Germinal center (tissue), 1 donor: ENCODE results near the gene FIZ1.

Source experiments
- DNase-seq: peaks from one replicate; pipeline ENCODE4 v3.0.0; 2012; ENCODE audit warnings: mixed read lengths, low spot score

The FIZ1 gene

DNA sequence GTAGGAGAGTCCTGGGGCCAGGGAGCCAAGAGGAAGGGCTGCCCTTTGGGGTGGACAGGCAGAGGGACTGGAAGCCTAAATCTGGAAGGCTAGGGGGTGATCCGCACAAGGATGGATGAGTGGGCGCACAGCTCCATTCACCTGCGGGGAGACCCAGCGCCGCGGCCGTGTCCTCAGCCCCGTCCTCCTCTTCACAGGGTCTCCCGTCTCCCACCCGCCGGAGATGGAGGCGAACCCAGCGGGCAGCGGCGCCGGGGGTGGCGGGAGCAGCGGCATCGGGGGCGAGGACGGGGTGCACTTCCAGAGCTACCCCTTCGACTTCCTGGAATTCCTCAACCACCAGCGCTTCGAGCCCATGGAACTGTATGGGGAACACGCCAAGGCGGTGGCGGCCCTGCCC is 14.1 kb upstream of the FIZ1 start:
- no peak for DNase-seq

- DNase-seq: no peak
Measured at GRCh38 chr19:55611983-55612645, 12.8 kb upstream of the FIZ1 start.

GRCh38 chr19:55611300-55611982 is 12.1 kb upstream of the FIZ1 start:
- DNase-seq: no peak

DNA sequence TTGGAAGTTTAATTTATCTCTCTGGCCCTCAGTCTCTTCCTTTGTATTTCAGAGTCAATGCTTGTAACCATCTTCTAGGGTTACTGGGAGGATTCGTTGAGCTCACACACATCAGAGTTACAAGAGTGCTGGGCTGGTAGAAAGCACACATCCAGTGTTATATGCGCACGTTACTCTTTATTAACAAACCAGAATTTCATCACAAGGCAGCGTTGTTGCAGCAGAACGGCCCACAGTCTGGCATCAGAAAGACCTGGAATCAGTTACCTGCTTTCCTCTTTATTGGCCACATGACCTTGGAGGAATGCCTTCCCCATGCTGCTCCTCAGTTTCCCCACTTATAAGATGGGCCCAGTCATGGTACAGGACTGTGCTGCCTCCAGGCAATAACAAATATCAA is 10.0 kb upstream of the FIZ1 start:
- DNase-seq: no peak

DNA sequence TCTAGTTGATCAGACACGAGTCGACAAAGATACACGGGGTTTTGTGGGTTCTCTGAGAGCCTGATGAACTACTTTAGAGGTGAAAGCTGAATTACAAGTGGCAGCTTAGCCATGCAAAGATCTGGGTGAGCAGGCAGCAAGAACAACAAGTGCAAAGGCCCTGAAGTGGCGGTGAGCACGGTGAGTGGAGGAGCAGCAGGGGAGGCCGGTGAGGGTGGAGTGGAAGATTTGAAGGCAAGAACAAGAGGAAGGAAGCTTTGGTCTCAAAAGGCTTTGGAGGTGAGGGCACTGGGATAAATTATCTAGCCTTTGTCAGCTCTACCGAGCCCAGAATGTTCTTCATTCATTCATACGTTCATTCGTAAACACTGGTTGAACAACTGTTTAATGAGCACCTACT is 7.5 kb upstream of the FIZ1 start:
- no peak for DNase-seq

DNA sequence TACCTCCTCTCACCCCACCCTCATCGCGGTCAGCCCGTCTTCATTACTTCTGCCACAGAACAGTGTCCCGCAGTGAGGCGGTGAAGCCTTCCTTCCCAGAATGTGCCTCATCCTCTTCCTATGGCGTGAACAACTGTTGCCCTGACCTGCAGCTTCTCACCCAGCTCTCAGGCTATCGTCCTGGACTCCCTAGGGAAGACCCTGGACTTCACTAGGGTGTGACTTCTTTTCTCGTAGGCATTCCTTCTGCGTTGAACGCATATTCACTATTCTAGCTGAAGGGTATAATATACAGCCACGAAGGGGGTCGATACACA is 7.1 kb upstream of the FIZ1 start:
- DNase-seq: no peak

GRCh38 chr19:55605637-55606470 is 6.5 kb upstream of the FIZ1 start, which contains the start of gene ZNF865:
ZNF865 (plus strand) TSS chr19:55605647; CDS start chr19:55613619, 7,972 bp downstream.
- DNase-seq: peak; percentile 68

DNA sequence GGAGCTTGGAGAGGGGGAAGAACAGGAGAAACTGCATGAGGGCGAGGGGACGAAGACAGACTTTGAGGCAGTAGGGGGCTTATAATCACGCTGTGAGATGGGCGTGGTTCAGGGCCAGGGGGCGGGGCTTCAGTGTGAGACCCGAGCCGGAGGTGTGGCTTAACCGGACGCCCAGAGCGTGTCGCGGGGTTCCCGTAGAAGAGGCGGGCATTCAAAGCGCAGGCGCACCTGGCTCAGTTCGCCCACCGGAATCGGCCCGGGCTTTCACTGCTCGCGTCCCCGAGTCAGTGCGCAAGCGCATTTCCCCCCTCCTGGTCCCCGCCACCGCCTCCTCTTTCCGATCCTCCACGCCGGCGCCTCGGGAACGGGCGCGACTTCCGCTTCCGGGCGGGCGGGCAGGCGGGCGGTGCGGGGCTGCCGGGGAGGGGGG is 5.9 kb upstream of the FIZ1 start:
- peak; percentile 95 for DNase-seq

GRCh38 chr19:55603581-55604292 is 4.4 kb upstream of the FIZ1 start:
- DNase-seq: no peak

GRCh38 chr19:55603115-55603514 is 3.8 kb upstream of the FIZ1 start:
- DNase-seq: no peak

GRCh38 chr19:55602104-55603001 is 3.0 kb upstream of the FIZ1 start:
- DNase-seq: no peak

DNA sequence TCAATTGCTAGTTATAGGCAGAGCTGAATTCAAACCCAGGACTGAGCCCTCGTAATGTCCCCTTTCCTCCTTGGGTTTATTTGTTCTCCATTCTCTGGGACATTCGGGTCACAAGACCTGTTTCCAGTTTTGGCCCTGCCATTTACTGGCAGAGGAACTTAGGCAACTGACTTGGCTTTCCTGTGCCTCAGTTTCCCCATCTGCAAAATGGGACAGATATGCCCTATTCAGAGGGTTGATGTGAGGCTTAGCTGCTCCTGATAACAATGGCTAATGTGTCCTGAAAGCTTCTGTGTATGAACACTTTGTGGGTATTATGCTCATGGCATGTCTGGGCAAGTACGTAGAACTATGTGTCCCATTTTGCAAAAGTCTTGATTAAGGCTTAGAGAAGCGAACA is 1.8 kb upstream of the FIZ1 start:
- no peak for DNase-seq

GRCh38 chr19:55600662-55601028 is 1.3 kb upstream of the FIZ1 start:
- DNase-seq: no peak

GRCh38 chr19:55599842-55600661 is 735 bp upstream of the FIZ1 start, which contains the start of gene ZNF524:
ZNF524 (plus strand) TSS chr19:55600288; CDS start chr19:55602113, 1,825 bp downstream.
- peak; percentile 86 for DNase-seq

DNA sequence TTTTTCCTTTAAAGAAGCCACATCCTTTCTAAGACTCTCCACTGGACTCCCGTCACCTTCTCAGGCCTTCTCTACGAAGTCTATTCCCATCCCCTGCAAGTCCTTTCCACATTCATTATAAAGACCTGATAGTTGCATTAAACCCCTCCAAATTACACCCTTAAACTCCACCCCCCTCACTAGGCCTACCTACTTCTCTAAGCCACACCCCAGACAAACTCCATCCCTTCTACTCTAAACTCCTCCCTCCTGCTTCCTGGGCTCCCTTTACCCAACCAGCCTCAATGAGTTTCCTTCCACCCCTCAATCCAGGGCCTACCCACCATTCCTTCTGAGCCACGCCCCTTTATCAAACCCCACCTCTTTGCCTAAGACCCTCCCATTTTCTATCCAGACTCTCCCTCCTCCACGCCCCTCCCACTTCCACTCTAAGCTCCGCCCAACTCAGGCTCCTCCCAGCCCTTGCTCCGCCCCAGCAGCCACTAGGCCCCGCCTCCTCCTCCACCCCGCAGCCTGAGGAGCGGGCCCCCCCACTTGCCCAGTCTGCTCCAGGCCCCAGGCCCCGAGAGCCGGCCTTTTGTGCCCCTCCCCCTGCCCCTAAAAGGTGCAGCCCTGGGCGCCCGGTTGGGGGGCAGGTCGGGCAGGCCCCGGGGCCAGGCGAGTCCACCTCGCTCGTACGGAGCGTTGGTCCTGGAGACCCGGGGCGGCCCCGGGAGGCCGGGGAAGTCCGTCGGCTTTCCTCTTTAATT is 424 bp downstream of the FIZ1 start:
- DNase-seq: peak; percentile 91

- DNase-seq: no peak
Measured at GRCh38 chr19:55598034-55598433, 1.3 kb downstream of the FIZ1 start.

- DNase-seq: no peak
Measured at GRCh38 chr19:55597501-55597921, 1.8 kb downstream of the FIZ1 start.

- no peak for DNase-seq
Measured at GRCh38 chr19:55596304-55596703, 3.0 kb downstream of the FIZ1 start.

DNA sequence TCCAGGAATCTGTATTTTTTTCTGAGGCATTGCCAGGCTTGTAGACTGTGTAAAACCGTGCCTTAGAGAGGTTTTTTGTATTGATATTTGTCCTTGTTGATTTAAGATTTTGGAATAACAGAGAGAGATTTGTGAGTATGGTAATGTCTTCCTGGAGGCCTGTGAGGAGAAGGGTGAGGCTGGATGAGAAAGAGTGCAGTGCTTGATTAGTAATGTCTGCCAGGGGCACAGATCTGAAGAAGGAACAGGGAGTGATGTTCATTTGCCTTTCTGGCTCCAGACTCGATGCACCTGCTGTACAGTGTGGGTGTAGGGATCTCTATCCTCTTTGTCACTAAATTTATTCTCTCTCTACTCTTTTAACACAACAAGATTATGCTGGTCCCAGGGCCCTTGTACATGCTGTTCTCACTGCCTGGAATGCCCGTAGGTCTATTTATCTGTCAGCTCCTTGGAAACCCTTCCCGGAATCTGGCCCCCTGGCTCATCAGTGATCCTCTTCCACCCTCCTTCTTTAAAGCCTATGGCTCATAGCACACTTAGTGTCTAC is 4.2 kb downstream of the FIZ1 start:
- DNase-seq: no peak
